PFSK-1 (cell line): ENCODE measurements around the gene PIK3CB.

ENCODE experiments used
- TAF1 ChIP-seq: IDR thresholded peaks from 2 replicates; pipeline ENCODE4 v1.6.1; 2012; ENCODE audit warnings: low read length, control low read depth, borderline replicate concordance; ENCODE audit not compliant: insufficient read depth
- TF ChIP-seq, protein P1 (sequence below), 2 experiments: IDR thresholded peaks; 2 replicates each; pipeline versions ENCODE4 v1.6.1 to v1.8.0; 2011 to 2012; ENCODE audit warnings: low read depth in 2 of 2, low read length in 2 of 2, control low read depth in 1 of 2, inconsistent platforms in 1 of 2, mild to moderate bottlenecking in 1 of 2, moderate library complexity in 1 of 2; ENCODE audit not compliant: insufficient read depth in 1 of 2

DNA sequence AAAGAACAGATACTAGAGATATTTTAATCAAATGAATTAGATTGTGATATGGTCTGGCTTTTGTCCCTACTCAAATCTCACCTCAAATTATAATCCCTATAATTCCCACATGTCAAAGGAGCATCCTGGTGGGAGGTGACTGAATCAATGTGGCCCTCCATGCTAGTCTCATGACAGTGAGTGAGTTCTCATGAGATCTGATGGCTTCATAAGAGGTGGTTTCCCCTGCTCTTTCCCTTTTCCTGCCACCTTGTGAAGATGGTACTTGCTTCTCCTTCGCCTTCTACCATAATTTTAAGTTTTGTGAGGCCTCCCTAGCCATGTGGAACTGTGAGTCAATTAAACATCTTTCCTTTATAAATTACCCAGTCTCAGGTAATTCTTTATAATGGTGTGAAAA, 143.4 kb downstream of the PIK3CB start:
- TF ChIP-seq, protein P1, sequence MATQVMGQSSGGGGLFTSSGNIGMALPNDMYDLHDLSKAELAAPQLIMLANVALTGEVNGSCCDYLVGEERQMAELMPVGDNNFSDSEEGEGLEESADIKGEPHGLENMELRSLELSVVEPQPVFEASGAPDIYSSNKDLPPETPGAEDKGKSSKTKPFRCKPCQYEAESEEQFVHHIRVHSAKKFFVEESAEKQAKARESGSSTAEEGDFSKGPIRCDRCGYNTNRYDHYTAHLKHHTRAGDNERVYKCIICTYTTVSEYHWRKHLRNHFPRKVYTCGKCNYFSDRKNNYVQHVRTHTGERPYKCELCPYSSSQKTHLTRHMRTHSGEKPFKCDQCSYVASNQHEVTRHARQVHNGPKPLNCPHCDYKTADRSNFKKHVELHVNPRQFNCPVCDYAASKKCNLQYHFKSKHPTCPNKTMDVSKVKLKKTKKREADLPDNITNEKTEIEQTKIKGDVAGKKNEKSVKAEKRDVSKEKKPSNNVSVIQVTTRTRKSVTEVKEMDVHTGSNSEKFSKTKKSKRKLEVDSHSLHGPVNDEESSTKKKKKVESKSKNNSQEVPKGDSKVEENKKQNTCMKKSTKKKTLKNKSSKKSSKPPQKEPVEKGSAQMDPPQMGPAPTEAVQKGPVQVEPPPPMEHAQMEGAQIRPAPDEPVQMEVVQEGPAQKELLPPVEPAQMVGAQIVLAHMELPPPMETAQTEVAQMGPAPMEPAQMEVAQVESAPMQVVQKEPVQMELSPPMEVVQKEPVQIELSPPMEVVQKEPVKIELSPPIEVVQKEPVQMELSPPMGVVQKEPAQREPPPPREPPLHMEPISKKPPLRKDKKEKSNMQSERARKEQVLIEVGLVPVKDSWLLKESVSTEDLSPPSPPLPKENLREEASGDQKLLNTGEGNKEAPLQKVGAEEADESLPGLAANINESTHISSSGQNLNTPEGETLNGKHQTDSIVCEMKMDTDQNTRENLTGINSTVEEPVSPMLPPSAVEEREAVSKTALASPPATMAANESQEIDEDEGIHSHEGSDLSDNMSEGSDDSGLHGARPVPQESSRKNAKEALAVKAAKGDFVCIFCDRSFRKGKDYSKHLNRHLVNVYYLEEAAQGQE (IDR thresholded peaks at IDR 0.05; ENCODE audit: insufficient read depth in 1 of 2, low read depth in 2 of 2, low read length in 2 of 2): no peak
- TF ChIP-seq TAF1: no peak
